HepG2 (cell line): ENCODE measurements around the gene SHC1. TPM values are rescaled to one million over a fixed set of nuclear protein-coding genes. Genes with fewer than 3 reads are reported as not detected.

Experiments
- DR1 ChIP-seq: sonication (generic); formaldehyde crosslinking; IDR thresholded peaks from 2 replicates; pipeline ENCODE4 v1.8.0; 2021; ENCODE audit warnings: mild to moderate bottlenecking, missing genetic modification reagents, inconsistent platforms
- HMGXB3 ChIP-seq: sonication (generic); formaldehyde crosslinking; IDR thresholded peaks from 2 replicates; pipeline ENCODE4 v1.4.0; 2020; ENCODE audit warnings: missing genetic modification reagents, borderline replicate concordance
- NFKB2 ChIP-seq: sonication (generic); formaldehyde crosslinking; IDR thresholded peaks from 2 replicates; pipeline ENCODE4 v1.4.0; 2020; ENCODE audit warnings: missing genetic modification reagents, borderline replicate concordance
- NR2F1 ChIP-seq, 2 experiments: fragments of 450-650 bp in 1 of 2; formaldehyde crosslinking in 1 of 2; IDR thresholded peaks; 2 replicates each; pipeline versions ENCODE4 v1.5.0 to v1.6.1; 2016 to 2020; ENCODE audit warnings: mild to moderate bottlenecking in 1 of 2, missing compliant biosample characterization in 1 of 2, missing genetic modification reagents in 1 of 2, moderate library complexity in 1 of 2
- PAWR ChIP-seq: sonication (generic); formaldehyde crosslinking; IDR thresholded peaks from 2 replicates; pipeline ENCODE4 v1.4.0; 2020; ENCODE audit warnings: missing genetic modification reagents, mild to moderate bottlenecking, borderline replicate concordance
- SNAI1 ChIP-seq: sonication (generic); formaldehyde crosslinking; IDR thresholded peaks from 2 replicates; pipeline ENCODE4 v1.5.0; 2020; ENCODE audit warnings: mild to moderate bottlenecking, missing genetic modification reagents, borderline replicate concordance
- SP4 ChIP-seq: sonication (generic); formaldehyde crosslinking; IDR thresholded peaks from 2 replicates; pipeline ENCODE4 v1.8.1; 2023; ENCODE audit warnings: mild to moderate bottlenecking, missing genetic modification reagents
- YY1 ChIP-seq: IDR thresholded peaks from 2 replicates; pipeline ENCODE4 v1.6.1; 2011; ENCODE audit warnings: low read length, low read depth, moderate library complexity, mild to moderate bottlenecking; ENCODE audit not compliant: insufficient read depth, insufficient replicate concordance
- ZBTB7B ChIP-seq: sonication (generic); formaldehyde crosslinking; IDR thresholded peaks from 2 replicates; pipeline ENCODE4 v1.4.0; 2020; ENCODE audit warnings: missing genetic modification reagents
- ZNF562 ChIP-seq: sonication (generic); formaldehyde crosslinking; IDR thresholded peaks from 2 replicates; pipeline ENCODE4 v1.8.0; 2022; ENCODE audit warnings: missing genetic modification reagents, borderline replicate concordance
- ZNF629 ChIP-seq: sonication (generic); formaldehyde crosslinking; conservative IDR thresholded peaks from 2 replicates; pipeline ENCODE4 v1.5.0; 2020; ENCODE audit warnings: missing genetic modification reagents
- polyA plus RNA-seq, 8 experiments: library from polyadenylated mRNA; depleted of rRNA in 3 of 8; stranded (reverse) in 7 of 8; unstranded in 1 of 8; fragments of >200 nt; fragmentation: Illumina TruSeq in 4 of 8; extraction: Trizol in 4 of 8; gene quantifications; 2 replicates each; pipeline versions ENCODE4 v1.2.1 to v1.2.3, GENCODE V29; 2011 to 2016; ENCODE audit warnings: low read depth in 4 of 8, missing spikeins in 1 of 8, mixed read lengths in 1 of 8; ENCODE audit not compliant: insufficient read depth in 1 of 8
- total RNA-seq, 5 experiments: library from RNA; depleted of rRNA; stranded (reverse); fragments of >200 nt; fragmentation: Illumina TruSeq; extraction: Trizol; gene quantifications; 2 replicates each; pipeline ENCODE4 v1.2.3, GENCODE V29; 2016; ENCODE audit warnings: low read depth in 1 of 5
- TF ChIP-seq, protein P1 (sequence below): sonication (generic); formaldehyde crosslinking; IDR thresholded peaks from 2 replicates; pipeline ENCODE4 v1.8.0; 2022; ENCODE audit warnings: missing genetic modification reagents, low read depth, mild to moderate bottlenecking, borderline replicate concordance
- TF ChIP-seq, protein P2 (sequence below): fragments of 450-650 bp; IDR thresholded peaks from 2 replicates; pipeline ENCODE4 v1.6.1; 2016
- TF ChIP-seq, protein P3 (sequence below): sonication (generic); formaldehyde crosslinking; IDR thresholded peaks from 2 replicates; pipeline ENCODE4 v1.5.0; 2020; ENCODE audit warnings: mild to moderate bottlenecking, missing genetic modification reagents, borderline replicate concordance

Gene SHC1
- total and polyA plus RNA-seq, 2 of the 13 experiments (the other 11 are each of a cell fraction or from before 2014, with no cell fraction given): 52.0 to 137 TPM

GRCh38 chr1:154936555-154937084 lies 33.9 kb downstream of the SHC1 start, which contains the start of gene PMVK (continued):
- TF ChIP-seq SP4 (CRISPR knock-in tag) (peak; percentile 90), ZNF562 (CRISPR knock-in tag) (peak; percentile 95), YY1 (peak; percentile 74), PAWR (CRISPR knock-in tag) (peak; percentile 99), HMGXB3 (CRISPR knock-in tag) (peak; percentile 85), ZNF629 (CRISPR knock-in tag) (peak; percentile 59), DR1 (CRISPR knock-in tag) (no peak; the same call in 1 of the 2 replicates), NFKB2 (CRISPR knock-in tag) (peak; percentile 100), ZBTB7B (peak; percentile 22; the same call in 1 of the 2 replicates), NR2F1 (CRISPR knock-in tag; IDR thresholded peaks at IDR 0.05) (no peak; a peak in 1 of 4 replicates), SNAI1 (CRISPR knock-in tag) (peak; percentile 100)
- TF ChIP-seq, protein P1, sequence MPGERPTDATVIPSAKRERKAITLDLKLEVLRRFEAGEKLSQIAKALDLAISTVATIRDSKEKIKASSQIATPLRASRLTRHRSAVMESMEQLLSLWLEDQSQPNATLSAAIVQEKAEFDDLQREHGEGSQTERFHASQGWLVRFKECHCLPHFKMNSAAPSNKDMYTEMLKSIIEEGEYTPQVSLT (CRISPR knock-in tag): peak; percentile 61; the same call in 1 of the 2 replicates
- TF ChIP-seq, protein P2, sequence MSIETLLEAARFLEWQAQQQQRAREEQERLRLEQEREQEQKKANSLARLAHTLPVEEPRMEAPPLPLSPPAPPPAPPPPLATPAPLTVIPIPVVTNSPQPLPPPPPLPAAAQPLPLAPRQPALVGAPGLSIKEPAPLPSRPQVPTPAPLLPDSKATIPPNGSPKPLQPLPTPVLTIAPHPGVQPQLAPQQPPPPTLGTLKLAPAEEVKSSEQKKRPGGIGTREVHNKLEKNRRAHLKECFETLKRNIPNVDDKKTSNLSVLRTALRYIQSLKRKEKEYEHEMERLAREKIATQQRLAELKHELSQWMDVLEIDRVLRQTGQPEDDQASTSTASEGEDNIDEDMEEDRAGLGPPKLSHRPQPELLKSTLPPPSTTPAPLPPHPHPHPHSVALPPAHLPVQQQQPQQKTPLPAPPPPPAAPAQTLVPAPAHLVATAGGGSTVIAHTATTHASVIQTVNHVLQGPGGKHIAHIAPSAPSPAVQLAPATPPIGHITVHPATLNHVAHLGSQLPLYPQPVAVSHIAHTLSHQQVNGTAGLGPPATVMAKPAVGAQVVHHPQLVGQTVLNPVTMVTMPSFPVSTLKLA: peak; percentile 22; the same call in 1 of the 2 replicates
- TF ChIP-seq, protein P3, sequence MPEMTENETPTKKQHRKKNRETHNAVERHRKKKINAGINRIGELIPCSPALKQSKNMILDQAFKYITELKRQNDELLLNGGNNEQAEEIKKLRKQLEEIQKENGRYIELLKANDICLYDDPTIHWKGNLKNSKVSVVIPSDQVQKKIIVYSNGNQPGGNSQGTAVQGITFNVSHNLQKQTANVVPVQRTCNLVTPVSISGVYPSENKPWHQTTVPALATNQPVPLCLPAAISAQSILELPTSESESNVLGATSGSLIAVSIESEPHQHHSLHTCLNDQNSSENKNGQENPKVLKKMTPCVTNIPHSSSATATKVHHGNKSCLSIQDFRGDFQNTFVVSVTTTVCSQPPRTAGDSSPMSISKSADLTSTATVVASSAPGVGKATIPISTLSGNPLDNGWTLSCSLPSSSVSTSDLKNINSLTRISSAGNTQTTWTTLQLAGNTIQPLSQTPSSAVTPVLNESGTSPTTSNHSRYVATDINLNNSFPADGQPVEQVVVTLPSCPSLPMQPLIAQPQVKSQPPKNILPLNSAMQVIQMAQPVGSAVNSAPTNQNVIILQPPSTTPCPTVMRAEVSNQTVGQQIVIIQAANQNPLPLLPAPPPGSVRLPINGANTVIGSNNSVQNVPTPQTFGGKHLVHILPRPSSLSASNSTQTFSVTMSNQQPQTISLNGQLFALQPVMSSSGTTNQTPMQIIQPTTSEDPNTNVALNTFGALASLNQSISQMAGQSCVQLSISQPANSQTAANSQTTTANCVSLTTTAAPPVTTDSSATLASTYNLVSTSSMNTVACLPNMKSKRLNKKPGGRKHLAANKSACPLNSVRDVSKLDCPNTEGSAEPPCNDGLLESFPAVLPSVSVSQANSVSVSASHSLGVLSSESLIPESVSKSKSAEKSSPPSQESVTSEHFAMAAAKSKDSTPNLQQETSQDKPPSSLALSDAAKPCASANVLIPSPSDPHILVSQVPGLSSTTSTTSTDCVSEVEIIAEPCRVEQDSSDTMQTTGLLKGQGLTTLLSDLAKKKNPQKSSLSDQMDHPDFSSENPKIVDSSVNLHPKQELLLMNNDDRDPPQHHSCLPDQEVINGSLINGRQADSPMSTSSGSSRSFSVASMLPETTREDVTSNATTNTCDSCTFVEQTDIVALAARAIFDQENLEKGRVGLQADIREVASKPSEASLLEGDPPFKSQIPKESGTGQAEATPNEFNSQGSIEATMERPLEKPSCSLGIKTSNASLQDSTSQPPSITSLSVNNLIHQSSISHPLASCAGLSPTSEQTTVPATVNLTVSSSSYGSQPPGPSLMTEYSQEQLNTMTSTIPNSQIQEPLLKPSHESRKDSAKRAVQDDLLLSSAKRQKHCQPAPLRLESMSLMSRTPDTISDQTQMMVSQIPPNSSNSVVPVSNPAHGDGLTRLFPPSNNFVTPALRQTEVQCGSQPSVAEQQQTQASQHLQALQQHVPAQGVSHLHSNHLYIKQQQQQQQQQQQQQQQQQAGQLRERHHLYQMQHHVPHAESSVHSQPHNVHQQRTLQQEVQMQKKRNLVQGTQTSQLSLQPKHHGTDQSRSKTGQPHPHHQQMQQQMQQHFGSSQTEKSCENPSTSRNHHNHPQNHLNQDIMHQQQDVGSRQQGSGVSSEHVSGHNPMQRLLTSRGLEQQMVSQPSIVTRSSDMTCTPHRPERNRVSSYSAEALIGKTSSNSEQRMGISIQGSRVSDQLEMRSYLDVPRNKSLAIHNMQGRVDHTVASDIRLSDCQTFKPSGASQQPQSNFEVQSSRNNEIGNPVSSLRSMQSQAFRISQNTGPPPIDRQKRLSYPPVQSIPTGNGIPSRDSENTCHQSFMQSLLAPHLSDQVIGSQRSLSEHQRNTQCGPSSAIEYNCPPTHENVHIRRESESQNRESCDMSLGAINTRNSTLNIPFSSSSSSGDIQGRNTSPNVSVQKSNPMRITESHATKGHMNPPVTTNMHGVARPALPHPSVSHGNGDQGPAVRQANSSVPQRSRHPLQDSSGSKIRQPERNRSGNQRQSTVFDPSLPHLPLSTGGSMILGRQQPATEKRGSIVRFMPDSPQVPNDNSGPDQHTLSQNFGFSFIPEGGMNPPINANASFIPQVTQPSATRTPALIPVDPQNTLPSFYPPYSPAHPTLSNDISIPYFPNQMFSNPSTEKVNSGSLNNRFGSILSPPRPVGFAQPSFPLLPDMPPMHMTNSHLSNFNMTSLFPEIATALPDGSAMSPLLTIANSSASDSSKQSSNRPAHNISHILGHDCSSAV (CRISPR knock-in tag): no peak; the same call in 1 of the 2 replicates
